ENCODE results near the gene ZBTB38.

The ZBTB38 gene

DNA sequence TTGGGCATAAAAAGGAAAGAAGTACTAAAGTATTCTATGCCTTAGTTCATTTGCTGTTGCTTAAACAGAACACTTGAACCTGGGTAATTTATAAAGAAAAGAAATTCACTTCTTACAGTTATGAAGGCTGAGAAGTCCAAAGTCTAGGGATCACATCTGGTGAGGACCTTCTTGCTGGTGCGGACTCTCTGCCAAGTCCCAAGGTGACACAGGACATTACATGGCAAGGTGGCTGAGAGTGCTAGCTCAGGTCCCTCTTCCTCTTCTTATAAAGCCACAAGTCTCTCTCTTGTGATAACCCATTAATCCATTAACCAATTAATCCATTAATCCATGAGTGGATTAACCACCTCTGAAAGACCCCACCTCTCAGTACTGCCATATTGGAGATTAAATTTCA is 3.1 kb upstream of the ZBTB38 start:
- no peak for FAIRE-seq
- no peak for DNase-seq (ENCODE audit: extremely low spot score, insufficient read length, low read depth)

DNA sequence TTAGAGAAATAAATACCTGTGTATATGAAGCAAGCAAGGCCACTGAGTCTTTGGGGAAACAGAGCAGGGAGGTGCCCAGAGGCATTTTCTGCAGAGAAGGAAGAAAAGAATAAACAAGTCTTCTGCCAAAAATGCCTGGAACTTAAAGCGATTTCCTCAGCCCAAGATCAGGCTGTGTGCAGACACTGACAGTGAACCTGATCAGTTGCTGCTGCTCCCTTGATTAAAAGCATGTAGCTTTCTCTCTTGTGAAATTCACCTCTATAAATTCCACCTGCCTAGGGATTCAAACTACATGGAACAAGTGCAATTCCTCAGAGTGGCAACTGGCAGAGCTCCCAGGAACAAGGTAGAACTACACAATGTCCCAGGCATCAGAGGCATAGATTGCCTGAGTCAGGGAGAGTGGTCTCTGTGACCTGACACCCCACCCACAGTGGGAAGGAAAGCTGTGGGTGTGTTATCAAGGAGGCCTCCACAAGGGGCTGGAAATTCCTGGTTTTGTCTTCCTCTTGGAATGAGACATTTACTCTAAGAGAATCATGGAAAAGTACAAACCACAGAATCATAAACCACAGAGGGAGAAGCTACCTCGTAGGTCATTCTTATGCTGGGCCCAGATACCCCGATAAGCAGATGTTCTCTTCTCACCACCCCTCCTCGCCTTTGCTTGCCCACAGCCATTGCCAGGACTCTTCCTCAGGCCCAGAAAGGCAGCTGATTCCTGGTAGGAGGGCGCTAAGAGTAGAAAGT is 1.8 kb upstream of the ZBTB38 start:
- DNase-seq (ENCODE audit: extremely low spot score, insufficient read length, low read depth), result no peak
- FAIRE-seq, result no peak

DNA sequence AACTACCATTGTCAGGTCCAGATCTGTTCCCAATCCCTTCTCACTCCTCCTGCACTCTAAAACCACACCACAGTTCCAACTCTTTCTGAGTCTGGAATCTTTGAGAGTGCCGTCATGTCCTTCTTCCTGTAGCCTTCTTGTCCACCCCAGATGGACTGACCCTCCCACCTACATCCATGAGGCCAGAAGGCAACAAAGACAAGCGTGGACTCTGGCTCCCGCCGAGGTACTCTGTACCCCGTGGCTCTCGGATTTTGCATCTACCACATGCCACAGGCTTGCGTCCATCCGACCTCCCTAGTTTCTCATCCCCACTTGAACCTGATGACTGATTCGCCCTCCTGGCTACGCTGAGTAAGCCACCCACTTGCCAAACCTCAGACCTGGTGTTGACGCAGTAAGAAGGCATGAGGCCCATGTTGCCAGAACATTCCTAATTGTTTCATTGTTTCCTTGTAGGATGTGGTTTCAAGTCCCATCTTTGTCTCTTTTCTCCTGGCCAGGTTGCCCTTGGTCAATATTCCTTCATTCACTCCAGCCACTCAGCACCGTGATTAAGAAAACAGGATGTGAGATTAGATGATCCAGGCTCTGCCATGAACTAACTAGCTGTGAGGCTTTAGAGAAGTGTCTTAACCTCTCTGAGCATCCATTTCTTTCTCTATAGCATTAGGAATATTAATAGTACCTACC is 1.1 kb upstream of the ZBTB38 start:
- FAIRE-seq, result no peak

DNA sequence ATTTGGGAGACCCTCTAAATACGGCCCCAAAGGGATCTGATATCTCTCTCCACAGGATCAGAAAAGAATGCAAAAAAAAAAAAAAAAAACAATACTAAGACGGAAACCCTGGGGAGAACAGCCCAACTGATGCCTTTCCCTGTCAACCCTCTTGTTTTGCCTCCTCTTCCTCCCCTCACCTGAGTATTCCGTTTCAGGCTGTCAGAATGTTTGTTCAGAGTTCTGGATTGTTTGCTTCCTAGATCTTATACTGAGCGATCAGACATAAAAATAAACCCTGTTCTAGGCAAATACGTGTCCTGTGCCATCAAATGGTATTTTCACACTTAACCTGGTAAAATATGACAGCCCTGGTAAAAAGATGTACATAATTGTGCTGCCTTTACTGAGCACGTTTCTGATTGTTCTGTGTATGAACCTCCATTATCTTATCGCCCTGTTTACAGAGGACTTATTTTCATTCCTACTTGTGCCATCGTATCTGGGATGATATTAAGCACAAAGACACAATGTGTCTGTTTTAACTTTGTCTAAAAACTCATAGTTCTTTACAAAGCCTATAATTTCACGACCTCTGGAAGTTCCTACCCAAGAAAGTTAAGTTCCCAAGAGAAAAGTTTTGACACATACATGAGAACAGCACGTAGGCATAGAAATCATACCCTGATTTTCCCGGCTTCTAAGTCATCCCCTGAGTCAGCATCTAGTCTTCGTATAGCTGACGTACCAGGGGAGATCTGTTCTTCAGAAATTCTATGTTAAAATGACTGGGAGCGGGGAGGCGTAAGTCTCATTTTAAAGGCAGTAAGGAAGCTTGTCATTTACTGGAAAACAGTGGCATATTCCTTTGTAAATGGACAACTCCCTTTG is 856 bp downstream of the ZBTB38 start:
- DNase-seq (ENCODE audit: extremely low spot score, insufficient read length, low read depth) (no peak), FAIRE-seq (no peak)

More for the DNA sequence above, 1.1 kb upstream of the ZBTB38 start:
- DNase-seq (ENCODE audit: extremely low spot score, insufficient read length, low read depth), result no peak

DNA sequence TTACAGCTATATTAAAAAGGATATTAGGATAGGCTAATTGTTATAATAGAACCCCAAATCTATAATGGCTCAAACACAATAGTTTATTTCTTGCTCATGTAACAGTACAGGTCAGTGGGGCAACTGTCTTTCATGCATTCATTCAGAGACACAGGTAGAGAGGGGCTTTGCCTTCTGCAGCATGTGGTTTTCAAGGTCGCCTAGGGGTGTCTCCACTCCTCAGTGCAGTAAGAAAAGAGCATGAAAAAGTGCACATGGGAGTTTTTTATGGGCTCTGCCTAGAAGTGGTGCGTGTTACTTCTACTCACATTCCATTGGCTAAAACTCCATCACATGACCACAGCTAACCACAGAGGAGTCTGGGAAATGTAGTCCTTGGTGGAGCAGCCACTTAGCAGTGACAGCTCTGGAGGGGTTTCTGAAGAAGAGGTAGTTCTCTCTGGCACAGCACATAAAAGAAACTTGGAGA is 1.8 kb downstream of the ZBTB38 start:
- FAIRE-seq, result peak; percentile 96
- peak; percentile 39 for DNase-seq (ENCODE audit: extremely low spot score, insufficient read length, low read depth)

DNA sequence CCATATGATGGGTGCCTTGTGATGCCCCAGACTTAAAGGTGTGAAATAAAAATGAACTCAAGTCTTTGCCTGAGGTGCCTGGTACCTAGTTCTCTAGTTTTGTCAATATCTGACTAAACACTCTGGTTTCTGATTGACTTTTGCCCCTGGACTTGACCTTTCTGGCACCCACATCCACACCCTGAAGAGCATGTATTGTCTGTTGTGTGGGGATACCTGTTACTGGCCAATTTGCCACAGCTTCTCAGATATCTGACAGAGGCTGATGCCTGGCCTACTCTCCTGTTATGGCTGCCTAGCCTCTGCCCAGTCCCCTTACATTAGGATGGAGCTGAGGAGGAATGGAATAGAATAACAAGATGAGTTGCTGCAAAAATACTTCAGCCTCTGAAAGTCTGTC is 3.6 kb downstream of the ZBTB38 start:
- no peak for DNase-seq (ENCODE audit: extremely low spot score, insufficient read length, low read depth)
- peak; percentile 87 for FAIRE-seq

DNA sequence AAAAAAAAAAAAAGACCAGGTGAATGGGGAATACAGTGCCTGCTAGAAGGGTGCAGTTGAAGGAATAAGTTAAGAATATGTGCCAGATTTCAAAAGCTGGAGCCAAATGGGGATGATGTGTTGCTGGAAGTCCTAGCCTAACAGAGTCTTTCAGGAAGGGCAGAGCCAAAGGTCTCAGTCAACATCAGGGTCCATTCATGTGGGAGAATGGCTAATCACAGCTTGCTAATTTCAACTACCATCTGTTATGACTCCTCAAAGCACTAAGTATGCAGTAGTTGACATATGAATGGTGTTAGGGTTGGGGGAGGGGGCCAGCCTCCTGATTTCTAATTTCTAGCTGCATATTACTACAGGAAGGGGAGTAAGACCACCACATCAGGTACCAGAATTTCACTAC is 4.4 kb downstream of the ZBTB38 start:
- FAIRE-seq (peak; percentile 9), DNase-seq (ENCODE audit: extremely low spot score, insufficient read length, low read depth) (no peak)

DNA sequence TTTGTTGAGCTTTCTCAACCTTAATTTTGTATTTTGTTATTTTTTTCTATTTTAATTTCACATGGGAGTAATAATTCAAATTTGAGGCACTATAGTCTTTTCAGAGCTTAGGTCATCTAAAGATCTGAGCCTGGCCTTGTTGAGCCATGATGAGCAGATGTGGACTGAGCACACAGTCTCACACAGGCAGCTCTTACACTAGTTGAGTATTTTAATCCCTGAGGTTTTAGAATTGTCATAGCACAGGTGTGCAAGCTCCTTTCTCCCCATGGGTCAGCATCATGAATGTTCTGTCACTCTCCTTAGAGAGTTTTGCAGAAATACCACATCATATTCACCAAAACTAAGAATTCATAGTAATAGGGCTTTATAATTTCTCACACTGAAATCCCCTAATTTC is 4.9 kb downstream of the ZBTB38 start:
- FAIRE-seq, result peak; percentile 60
- DNase-seq (ENCODE audit: extremely low spot score, insufficient read length, low read depth), result no peak

DNA sequence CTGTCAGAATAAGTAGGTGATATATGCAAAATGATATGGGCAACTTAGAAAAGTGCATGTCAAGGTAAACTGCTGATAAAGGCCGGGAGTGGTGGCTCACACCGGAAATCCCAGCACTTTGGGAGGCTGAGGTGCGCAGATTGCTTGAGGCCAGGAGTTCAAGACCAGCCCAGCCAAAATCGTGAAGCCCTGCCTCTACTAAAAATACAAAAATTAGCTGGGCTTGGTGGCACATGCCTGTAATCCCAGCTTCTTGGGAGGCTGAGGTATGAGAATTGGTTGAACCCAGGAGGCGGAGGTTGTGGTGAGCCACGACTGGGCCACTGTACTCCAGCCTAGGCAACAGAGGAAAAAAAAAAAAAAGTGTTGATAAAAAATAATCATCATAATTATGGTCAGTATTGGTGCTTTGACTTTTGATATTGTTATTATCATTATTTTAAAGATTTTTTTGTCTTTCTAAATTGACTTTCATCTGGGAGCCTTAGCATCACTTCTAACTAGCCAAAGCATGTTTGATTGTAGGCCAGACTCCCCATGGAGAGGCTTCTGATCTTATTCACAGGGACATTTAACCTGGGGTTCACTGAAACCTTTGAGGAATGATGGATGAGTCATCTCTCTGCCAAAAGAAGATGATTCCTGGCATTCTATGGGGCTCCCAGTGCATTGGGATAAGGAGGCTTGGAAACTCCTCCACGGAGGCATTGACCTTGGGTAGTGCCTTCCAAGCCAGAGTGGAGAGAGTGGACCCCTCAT is 5.6 kb downstream of the ZBTB38 start:
- DNase-seq (ENCODE audit: extremely low spot score, insufficient read length, low read depth) (no peak), FAIRE-seq (no peak)

DNA sequence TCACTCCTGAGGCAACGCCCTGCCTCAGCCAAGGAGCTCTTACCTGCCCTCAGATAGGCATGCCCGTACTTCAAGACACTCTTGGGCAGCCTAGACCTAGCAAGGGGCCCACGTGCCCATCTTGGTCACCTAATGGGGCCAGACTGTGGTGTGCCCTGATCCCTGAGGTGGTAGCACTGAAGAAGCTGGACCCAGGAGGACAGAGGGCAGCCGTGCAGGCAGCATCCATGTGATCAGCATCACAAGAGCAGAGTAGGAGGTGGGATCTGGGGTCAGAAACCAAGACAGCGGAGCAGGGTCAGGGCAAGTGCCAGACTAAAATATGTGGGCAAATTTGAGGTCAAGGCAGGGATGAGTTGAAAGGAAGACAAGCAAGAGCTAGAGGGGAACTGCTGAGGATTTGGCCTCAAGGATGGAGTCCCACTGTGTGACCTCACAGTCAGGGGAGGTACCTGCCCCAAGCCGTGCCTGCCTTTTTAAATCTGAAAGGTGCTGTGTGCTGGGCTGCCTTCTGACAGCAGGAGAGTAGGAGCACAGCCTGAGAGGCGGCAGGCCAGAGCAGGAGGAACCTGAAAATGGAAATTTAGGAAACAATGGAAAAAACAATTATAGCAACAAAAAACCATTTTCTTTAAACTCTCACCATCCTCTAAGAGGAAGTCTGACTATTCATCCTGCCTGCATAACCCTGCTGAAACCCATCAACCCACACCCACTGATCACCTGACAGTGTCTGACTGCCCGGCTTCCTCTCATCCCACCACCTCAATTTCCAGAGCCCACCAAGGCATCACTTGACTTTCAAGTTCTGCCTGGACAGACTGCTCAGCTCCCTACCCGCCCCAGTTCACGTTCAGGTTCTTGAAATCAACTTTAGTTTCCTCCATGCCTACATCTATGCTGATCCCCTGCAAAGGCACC is 7.3 kb downstream of the ZBTB38 start:
- FAIRE-seq (peak; percentile 63), DNase-seq (ENCODE audit: extremely low spot score, insufficient read length, low read depth) (no peak)

DNA sequence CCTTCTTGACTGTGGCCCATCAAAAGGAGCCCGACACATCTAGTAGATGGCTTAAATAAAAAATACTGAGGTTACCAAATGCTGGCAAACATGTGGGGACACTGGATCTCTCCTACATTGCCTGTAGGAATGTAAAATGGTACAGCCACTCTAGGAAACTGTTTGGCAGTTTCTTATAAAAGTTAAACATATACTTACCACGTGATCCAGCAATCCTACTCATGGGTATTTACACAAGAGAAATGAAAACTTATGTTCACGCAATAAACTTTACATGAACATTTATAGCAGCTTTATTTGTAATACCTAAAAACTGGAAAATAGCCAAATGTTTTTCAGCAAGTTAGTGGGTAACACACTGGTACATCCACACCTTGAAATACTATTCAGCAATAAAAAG is 9.1 kb downstream of the ZBTB38 start:
- no peak for FAIRE-seq
- no peak for DNase-seq (ENCODE audit: extremely low spot score, insufficient read length, low read depth)

DNA sequence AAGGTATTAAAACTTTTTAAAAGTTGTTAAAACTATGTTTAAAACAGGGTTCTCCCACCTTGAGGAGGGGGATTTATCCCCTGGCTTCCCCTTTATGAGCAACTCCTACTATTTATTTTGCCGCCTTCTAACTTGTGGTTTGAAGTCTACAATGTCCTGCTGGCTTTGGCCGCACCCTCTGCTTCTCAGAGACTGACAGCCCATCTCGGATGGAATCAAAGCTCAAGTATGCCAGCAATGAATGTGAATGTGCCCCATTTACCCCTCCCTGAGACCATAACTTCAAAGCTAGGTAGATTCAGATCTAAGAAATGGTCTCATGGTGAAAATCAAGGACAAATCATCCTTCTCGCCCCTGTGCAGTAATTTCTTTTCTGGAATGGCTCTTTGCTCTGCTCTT is 10.3 kb downstream of the ZBTB38 start:
- DNase-seq (ENCODE audit: extremely low spot score, insufficient read length, low read depth), result no peak
- FAIRE-seq, result no peak

DNA sequence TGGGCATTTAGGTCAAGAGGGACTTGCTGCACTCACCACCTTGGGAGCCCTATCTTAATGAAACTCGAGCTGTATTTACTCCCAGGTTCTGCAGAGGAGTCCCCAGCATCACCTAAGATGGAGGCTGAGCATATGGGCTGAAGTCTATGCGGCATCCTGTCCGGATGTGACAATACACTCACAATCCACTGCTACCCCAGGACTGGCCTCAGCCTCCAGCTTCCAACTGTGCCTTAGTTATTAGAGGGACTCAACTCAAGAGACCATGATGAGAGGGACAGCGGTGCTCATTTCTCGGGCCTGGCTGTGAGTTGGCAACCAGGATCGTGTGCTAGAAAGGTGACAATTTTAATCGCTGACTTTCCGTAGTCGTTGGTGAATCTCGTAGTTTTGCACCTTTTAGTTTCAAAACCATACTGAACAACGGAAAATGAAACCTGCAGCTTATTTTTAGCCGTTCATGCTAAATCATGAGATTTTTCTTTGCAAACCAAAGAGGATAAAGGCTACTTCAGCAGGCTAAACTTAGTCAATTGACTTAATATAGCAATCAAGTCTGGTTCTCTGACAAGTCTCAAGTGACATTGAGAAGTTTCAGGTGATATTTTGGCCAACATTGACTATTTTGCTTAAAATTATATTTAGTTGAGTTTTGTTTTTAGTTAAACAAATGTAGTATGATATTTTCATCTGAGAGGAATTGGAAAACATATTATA is 11.1 kb downstream of the ZBTB38 start:
- DNase-seq (ENCODE audit: extremely low spot score, insufficient read length, low read depth) (no peak), FAIRE-seq (peak; percentile 98)

DNA sequence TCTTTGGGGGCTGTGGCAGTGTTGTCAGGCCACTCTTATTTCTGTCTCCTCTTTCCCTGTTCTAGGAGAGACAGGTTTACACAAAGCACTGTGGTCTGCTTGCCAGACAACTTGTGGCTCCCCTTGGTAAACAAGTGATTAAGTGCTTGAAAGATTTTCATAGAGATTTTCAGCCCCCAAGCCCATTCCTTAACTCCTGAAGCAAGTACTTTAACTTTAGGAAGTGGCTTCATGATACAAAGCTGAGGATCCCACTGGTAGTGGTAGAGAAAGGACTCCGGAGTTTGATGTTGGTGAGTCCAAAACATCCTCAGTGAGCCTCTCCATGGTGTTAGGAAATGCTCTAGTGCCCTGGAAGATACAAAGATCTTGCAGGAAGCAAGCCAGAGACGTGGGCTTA is 12.0 kb downstream of the ZBTB38 start:
- DNase-seq (ENCODE audit: extremely low spot score, insufficient read length, low read depth) (no peak), FAIRE-seq (peak; percentile 46)

DNA sequence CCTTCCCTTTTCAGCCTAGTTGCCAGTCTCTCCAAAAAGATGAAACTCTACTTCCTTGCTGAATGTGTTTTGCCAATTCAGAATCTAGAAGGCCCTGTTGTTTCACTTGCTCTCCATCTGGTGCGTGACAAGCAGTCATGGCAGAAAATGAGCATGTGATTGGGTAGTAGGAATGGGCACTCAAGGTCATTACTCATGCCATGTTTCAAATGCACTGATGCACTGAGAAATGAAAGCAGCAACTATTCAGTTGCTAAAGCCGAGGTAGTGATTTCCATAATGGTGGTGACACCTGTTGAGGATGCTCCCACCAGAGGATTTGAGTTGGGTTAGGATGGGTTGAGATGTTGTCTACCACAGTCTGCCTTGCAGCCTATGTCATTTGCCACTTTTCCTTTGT is 12.7 kb downstream of the ZBTB38 start:
- FAIRE-seq (peak; percentile 89), DNase-seq (ENCODE audit: extremely low spot score, insufficient read length, low read depth) (no peak)

DNA sequence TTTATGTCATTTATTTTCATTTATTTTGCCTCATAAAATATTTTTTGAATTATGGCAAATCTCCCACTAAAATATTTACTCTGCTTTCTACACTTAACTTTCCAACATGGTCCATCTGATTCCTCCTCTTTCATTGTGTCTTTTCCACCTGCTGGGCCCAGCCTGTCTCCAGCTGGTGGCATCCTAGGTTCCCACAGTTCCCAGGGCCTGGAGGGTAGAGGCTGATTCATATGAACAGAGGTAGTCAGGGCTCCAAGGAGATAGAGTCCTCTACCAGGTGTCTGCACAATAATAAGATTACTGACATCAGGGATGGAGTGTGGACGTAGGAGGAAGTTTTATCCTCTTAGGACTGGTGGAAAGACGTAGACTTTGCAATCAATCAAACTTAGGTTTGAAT is 14.3 kb downstream of the ZBTB38 start:
- FAIRE-seq (no peak), DNase-seq (ENCODE audit: extremely low spot score, insufficient read length, low read depth) (no peak)

DNA sequence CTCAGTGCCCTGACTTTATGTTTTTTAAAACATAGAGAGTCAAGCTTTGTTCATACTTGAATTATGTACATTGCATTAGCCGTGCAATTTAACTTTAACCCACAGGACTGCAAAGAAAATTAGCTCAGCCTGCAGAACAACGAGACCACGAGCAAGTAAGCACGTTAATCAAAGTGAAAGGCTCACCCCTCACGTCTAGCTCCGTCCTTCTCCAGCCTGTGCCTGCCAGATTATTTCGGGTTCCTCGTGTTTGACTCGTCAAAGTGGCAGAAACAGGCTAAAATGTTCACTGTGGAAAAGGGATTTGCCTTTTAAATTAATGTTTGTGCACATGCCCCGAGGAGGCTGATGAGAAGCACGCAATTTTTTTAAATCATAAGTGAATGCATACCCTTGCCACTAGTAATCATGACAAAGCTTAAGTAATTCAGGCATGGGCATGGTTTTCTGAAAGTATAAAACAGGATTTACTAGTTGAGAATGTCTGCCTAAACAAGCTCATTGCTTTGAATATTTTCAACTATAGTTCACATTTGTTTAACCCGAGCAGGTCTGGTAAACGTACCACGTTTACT is 15.3 kb downstream of the ZBTB38 start:
- DNase-seq (ENCODE audit: extremely low spot score, insufficient read length, low read depth) (no peak), FAIRE-seq (peak; percentile 73)

DNA sequence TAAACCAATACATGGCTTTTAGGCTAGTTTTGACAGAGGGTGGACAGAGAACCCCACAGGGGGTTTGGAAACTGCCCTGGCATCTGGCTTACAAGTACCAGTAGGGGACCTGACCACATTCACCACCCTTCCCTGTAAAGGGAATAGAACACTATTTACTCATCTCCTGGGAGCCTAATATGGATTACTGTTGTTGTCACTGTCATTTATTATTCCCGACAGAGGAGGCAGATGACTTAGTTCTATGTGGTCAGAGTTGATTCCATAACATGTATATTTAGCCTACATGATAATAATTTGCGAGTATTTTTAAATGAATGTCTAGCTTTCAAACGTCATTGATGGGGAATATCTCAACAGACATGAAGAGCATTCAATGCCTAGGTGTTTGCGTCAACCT is 15.9 kb downstream of the ZBTB38 start:
- FAIRE-seq, result no peak
- DNase-seq (ENCODE audit: extremely low spot score, insufficient read length, low read depth), result no peak

Data from GM18507 (cell line).